ENCODE results near the gene SMIM29.

SMIM29 gene

GRCh38 chr6:34223956-34224940 is 24.6 kb downstream of the SMIM29 start:
- DNase-seq: peak; percentile 90

- DNase-seq: no peak
These were observed 25.3 kb downstream of the SMIM29 start for GRCh38 chr6:34223381-34223955.

- no peak for DNase-seq
These were observed 30.1 kb downstream of the SMIM29 start for GRCh38 chr6:34218691-34219090.

GRCh38 chr6:34213772-34214171 is 35.0 kb downstream of the SMIM29 start:
- no peak for DNase-seq

- DNase-seq: no peak
These were observed 40.9 kb downstream of the SMIM29 start for GRCh38 chr6:34207695-34208443.

- no peak for DNase-seq
These were observed 42.1 kb downstream of the SMIM29 start for GRCh38 chr6:34206726-34207125.

GRCh38 chr6:34205916-34206315 is 42.9 kb downstream of the SMIM29 start:
- DNase-seq: no peak

- no peak for DNase-seq
These were observed 43.3 kb downstream of the SMIM29 start for GRCh38 chr6:34205466-34205865.

GRCh38 chr6:34204693-34205092 is 44.1 kb downstream of the SMIM29 start:
- DNase-seq: no peak

- DNase-seq: no peak
These were observed 46.2 kb downstream of the SMIM29 start for GRCh38 chr6:34202329-34203201.

GRCh38 chr6:34201455-34202107 is 47.2 kb downstream of the SMIM29 start:
- DNase-seq: no peak

GRCh38 chr6:34200340-34200971 is 48.4 kb downstream of the SMIM29 start:
- DNase-seq: no peak

GRCh38 chr6:34196833-34197195 is 52.0 kb downstream of the SMIM29 start:
- no peak for DNase-seq

Data from effector CD8-positive, alpha-beta T cell (primary cell).